IgD-negative memory B cell (primary cell): ENCODE measurements around the gene CSNK1D. TPM values are rescaled to one million over a fixed set of nuclear protein-coding genes. Genes with fewer than 3 reads are reported as not detected.
A peak's percentile ranks its signal among the peaks of the same experiment; 100 is the strongest.

Experiments
- H3K27ac Mint-ChIP-seq, 3 donors: one replicate each; pipeline ENCODE4 v1.8.0; 2020 to 2022; ENCODE audit warnings: mild to moderate bottlenecking in 3 of 3, mixed read lengths in 3 of 3, moderate library complexity in 1 of 3
- H3K27me3 Mint-ChIP-seq: one replicate; pipeline ENCODE4 v1.8.0; 2021; ENCODE audit warnings: mixed read lengths
- H3K36me3 Mint-ChIP-seq: one replicate; pipeline ENCODE4 v1.8.0; 2020; ENCODE audit warnings: mild to moderate bottlenecking, mixed read lengths
- H3K4me1 Mint-ChIP-seq, 3 donors: one replicate each; pipeline ENCODE4 v1.8.0; 2020 to 2022; ENCODE audit warnings: mixed read lengths in 3 of 3, mild to moderate bottlenecking in 1 of 3
- H3K4me3 Mint-ChIP-seq, 4 donors: one replicate each; pipeline ENCODE4 v1.8.0; 2020 to 2022; ENCODE audit warnings: mild to moderate bottlenecking in 4 of 4, mixed read lengths in 4 of 4, moderate library complexity in 3 of 4
- H3K9me3 Mint-ChIP-seq, 3 donors: one replicate each; pipeline ENCODE4 v1.8.0; 2020 to 2021; ENCODE audit warnings: mixed read lengths in 3 of 3, mild to moderate bottlenecking in 1 of 3
- polyA plus RNA-seq: library from polyadenylated mRNA; unstranded; fragments of 300-500 nt; fragmentation: Illumina TruSeq; gene quantifications from one replicate; pipeline ENCODE4 v1.2.3, GENCODE V29; 2021

Gene CSNK1D
- polyA plus RNA-seq, 1 donor from 2014 or later = 78.3 TPM

GRCh38 chr17:82247856-82248671 lies 25.4 kb downstream of the CSNK1D start:
- H3K4me3 Mint-ChIP-seq = no peak overlapping the region
- peaks cover 6 to 18% (median 10%) of the 10 kb centered on the region in 3 donors for H3K4me1 Mint-ChIP-seq
- peaks cover 8% of the 10 kb centered on the region for H3K36me3 Mint-ChIP-seq
- no peaks in the 10 kb centered on the region for H3K9me3 Mint-ChIP-seq
- no peaks in the 10 kb centered on the region for H3K27me3 Mint-ChIP-seq
- H3K27ac Mint-ChIP-seq = peak overlapping the region; percentile 4 to 57 (median 35)

- no peaks in the 10 kb centered on the region for H3K27me3 Mint-ChIP-seq
- peaks cover 7% of the 10 kb centered on the region for H3K36me3 Mint-ChIP-seq
- peak overlapping the region in 1 of 4 donors; percentile 76 for H3K4me3 Mint-ChIP-seq
- H3K4me1 Mint-ChIP-seq = peaks cover 6 to 20% (median 10%) of the 10 kb centered on the region in 3 donors
- H3K27ac Mint-ChIP-seq = peak overlapping the region in 1 of 3 donors; percentile 31
- H3K9me3 Mint-ChIP-seq = no peaks in the 10 kb centered on the region
Measured at GRCh38 chr17:82247182-82247823, 26.2 kb downstream of the CSNK1D start.

DNA sequence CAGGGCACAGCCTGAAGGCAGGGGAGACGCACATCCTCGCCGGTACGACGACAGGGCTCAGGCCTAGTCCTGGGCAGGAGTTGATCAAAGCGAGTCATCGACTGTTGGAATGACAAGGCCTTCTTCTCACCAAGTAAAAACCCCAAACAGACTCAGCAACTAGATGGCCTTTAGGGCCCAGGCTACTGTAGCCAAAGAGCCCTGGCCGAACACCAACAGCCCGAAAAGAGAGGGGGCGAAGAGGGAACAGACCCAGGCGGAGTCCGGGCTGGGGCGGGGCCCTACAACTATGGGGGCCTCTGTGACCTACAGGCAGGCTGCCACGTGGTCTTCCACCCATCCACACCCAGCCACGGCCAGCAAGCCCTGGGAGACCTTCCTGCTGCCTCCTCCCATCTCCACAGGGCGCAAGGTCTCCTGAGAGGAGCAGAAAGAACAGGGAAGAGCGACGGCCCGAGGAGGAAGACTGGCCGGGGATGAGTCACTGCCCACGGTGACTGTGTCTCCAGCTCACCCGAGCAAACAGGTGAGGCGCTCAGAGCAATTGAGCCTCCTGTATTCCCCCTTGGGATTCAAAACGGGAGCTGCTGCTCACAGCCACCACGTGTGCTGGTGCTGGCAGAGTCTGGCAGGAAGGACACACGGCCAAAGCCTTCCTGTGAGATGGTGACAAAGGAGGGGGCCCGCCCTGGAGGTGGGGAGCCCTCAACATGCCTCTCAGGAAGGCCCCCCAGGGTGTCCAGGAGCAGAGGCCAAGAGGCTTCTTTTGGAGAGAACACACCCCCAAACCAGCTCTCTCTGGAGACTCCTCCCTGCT lies 26.9 kb downstream of the CSNK1D start:
- Mint-ChIP-seq H3K27me3 (no peaks in the 10 kb centered on the region), H3K4me3 (peak overlapping the region in 1 of 4 donors; percentile 76), H3K9me3 (no peaks in the 10 kb centered on the region), H3K36me3 (peaks cover 5% of the 10 kb centered on the region), H3K4me1 (peaks cover 8 to 22% (median 10%) of the 10 kb centered on the region in 3 donors), H3K27ac (peak overlapping the region; percentile 31 to 70 (median 67))

GRCh38 chr17:82246040-82246364 lies 27.5 kb downstream of the CSNK1D start:
- Mint-ChIP-seq H3K27me3 (no peaks in the 10 kb centered on the region), H3K36me3 (peaks cover 3% of the 10 kb centered on the region), H3K4me1 (peaks cover 10 to 27% (median 11%) of the 10 kb centered on the region in 3 donors)

DNA sequence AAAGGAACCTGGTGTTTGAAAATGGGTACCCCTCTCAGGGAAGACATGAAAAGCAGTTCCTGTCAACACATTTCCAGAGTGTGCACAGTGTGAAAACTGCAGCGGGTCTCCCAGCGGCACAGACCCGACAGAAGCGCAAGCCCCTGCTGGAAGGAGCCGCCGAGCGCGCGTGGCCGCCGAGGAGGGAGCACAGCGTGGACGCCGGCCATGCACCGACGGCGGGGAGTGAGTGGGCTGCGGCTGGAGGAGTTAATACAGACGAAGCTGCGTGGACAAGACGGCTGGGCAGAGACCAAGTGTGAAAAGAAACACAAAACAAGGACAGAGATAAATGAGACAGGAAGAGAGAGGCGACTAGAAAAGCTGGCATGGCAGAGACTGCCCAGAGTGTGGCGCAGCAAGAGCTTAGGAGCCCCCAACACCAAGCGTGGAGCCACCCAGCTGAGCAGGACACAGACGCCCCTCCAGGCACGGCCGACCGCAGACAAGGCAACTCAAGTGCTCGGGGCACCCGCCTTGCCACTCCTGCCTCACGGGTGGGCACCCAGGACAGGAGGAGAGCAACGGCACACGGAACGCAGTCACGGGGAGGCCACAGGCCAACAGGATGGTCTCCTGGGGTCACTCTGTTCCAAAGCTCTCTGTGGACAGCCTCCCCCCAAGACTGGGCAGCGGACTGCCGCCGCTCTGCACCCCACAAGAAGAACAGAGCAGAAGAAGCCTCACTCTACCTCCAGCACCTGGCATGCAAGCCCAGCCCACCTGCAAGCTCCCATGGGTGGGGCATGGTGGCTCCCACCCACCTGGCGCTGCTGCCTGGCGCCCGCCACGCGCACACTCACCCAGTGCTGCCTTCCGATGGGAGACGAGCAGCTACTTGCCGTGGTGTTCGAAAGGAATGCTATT lies 28.1 kb downstream of the CSNK1D start:
- peak overlapping the region in 1 of 3 donors; percentile 67 for H3K27ac Mint-ChIP-seq
- H3K27me3 Mint-ChIP-seq = no peaks in the 10 kb centered on the region
- peaks cover 2% of the 10 kb centered on the region for H3K36me3 Mint-ChIP-seq
- peaks cover 10 to 30% (median 11%) of the 10 kb centered on the region in 3 donors for H3K4me1 Mint-ChIP-seq
- H3K4me3 Mint-ChIP-seq = no peak overlapping the region
- H3K9me3 Mint-ChIP-seq = no peaks in the 10 kb centered on the region

More at GRCh38 chr17:82246040-82246364, 27.5 kb downstream of the CSNK1D start:
- Mint-ChIP-seq H3K27ac (peak overlapping the region in 2 of 3 donors; percentile 67 to 70), H3K4me3 (no peak overlapping the region), H3K9me3 (no peaks in the 10 kb centered on the region)

- Mint-ChIP-seq H3K36me3 (peaks cover 2% of the 10 kb centered on the region), H3K9me3 (no peaks in the 10 kb centered on the region), H3K27ac (peak overlapping the region; percentile 8 to 87 (median 23)), H3K4me3 (peak overlapping the region in 2 of 4 donors; percentile 21 to 29), H3K27me3 (no peaks in the 10 kb centered on the region), H3K4me1 (peaks cover 10 to 30% (median 13%) of the 10 kb centered on the region in 3 donors)
Measured at GRCh38 chr17:82244413-82245133, 28.9 kb downstream of the CSNK1D start.

DNA sequence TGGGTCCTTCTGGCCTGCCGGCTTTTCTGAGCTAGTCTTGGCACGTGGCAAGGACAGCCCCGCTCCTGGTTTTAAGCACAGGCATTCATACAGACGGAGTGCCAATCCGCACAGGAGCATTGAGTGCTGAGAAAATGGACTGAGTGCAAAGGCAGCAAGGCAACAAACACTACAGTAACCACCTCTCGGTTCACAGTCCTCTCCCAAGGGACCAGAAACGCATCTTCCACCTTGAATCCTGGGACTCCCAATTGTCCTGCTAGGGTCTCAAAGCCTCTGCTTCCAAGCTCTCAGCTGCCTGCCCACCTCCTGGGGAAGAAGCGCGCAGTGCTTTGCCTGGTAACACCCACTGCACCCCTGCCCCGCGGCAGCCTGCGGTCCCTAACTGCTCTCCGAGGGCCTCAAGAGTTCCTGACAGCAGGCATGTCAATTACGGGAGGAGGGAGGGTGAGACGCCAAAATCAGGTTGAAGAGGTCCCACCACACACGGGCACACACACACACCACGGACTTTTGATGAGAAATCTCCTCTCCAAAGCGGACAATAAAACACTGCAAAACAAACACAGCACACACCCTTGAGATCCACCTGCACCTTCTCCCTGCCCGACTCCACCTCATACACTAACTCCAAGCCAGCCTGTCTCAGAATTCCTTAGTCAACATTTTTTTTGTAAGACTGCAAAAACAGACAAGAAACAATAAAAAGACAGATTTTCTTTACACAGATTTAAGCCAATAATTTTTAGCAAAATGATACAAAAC lies 29.7 kb downstream of the CSNK1D start:
- Mint-ChIP-seq H3K9me3 (no peaks in the 10 kb centered on the region), H3K27me3 (no peaks in the 10 kb centered on the region), H3K27ac (peak overlapping the region in 2 of 3 donors; percentile 8 to 87), H3K4me3 (peak overlapping the region in 1 of 4 donors; percentile 21), H3K36me3 (peaks cover 2% of the 10 kb centered on the region), H3K4me1 (peaks cover 11 to 34% (median 17%) of the 10 kb centered on the region in 3 donors)

DNA sequence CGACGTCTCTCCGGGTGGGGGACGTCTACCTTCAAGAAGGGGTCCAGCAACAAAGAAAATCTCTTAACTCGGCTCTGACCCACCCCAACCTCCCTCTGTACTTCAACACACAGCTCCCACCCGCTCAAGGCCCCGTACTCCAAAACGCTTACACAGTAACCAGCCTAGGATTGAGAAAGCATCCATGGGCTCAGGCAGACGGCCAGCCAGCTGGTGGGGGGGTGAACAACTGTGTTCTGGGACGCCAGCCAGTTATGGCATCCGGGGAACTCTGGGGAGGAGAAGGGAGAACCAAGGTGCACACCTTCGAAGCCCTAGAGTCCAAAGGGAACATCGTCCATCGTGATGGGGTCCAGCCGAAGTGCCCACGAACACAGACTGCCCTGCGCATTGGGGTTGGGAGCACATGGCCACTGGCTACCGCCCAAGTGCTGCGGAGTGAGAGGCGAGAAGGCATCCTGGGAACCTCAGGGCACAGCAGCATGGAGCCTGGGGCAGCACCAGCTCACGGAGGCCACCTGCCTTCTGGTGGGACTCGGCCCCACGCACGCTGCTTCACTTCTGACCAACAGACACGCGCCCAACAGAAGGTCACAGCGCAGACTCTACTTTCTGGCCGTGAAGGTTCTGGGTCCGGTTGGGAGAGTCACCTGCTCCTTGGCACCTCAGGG lies 30.4 kb downstream of the CSNK1D start:
- Mint-ChIP-seq H3K4me1 (peaks cover 15 to 37% (median 20%) of the 10 kb centered on the region in 3 donors), H3K36me3 (peaks cover 2% of the 10 kb centered on the region), H3K27me3 (no peaks in the 10 kb centered on the region), H3K4me3 (peak overlapping the region in 1 of 4 donors; percentile 47), H3K9me3 (no peaks in the 10 kb centered on the region), H3K27ac (peak overlapping the region in 1 of 3 donors; percentile 73)

DNA sequence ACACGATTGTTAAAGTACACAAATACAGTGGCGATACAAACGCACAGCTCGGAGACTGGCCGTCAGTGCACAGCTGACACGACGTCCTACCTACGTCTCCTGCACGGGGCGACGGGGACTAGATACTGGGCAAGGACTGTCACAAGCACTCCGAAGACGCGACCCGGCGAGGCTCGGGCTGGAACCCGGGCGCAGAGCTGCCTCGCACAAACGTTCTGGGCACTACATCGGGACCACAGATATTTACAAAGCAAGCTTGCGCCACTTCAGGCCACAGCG lies 30.9 kb downstream of the CSNK1D start:
- Mint-ChIP-seq H3K27me3 (no peaks in the 10 kb centered on the region), H3K36me3 (peaks cover 2% of the 10 kb centered on the region), H3K4me1 (peaks cover 15 to 36% (median 16%) of the 10 kb centered on the region in 3 donors), H3K9me3 (no peaks in the 10 kb centered on the region), H3K4me3 (peak overlapping the region in 1 of 4 donors; percentile 47), H3K27ac (peak overlapping the region in 2 of 3 donors; percentile 67 to 73)

DNA sequence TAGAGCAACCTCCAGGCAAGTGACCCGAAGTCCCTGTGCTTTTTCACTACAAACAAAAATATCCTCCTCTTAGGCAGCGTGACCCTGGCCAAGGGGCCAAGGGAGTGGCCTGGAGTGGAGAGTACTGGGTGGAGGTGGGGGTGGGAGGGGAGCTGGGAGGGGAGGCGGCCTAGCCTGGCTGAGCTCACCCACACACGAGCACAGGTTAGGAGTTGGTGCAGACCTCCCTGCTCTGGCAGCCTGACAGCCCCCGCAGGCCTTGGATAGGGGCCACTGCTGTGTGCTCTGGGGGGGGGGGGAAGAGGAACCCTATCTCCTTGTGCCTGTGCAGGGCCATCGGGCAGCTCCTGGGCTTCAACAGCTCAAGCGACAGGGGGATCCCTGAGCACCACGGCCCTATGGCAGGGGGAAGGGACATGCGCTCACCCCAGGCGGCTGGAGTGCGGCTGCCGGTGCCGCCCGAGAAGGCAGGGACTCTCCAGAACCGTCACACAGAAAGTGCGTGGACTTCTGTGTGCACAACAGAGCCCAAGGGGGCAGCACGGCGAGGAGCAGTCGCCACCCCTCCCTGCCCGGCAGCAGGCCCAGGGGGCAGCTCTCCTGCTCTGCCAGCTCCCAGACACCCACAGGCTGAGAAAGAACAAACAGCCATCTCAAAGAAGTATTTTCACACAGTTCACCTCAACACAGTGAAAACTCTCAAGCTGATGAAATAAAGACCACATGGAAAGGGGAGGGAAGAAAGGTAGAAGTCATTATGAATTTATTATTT lies 31.4 kb downstream of the CSNK1D start:
- H3K4me1 Mint-ChIP-seq = peaks cover 12 to 33% (median 14%) of the 10 kb centered on the region in 3 donors
- peak overlapping the region in 2 of 4 donors; percentile 39 to 71 for H3K4me3 Mint-ChIP-seq
- H3K27me3 Mint-ChIP-seq = no peaks in the 10 kb centered on the region

GRCh38 chr17:82241183-82241925 lies 32.1 kb downstream of the CSNK1D start:
- Mint-ChIP-seq H3K9me3 (no peaks in the 10 kb centered on the region), H3K4me1 (peaks cover 10 to 26% (median 15%) of the 10 kb centered on the region in 3 donors), H3K36me3 (peaks cover 4% of the 10 kb centered on the region), H3K27ac (peak overlapping the region in 2 of 3 donors; percentile 60 to 73), H3K27me3 (no peaks in the 10 kb centered on the region), H3K4me3 (peak overlapping the region in 1 of 4 donors; percentile 71)

More for the DNA sequence above, 31.4 kb downstream of the CSNK1D start:
- Mint-ChIP-seq H3K27ac (peak overlapping the region in 2 of 3 donors; percentile 73), H3K9me3 (no peaks in the 10 kb centered on the region), H3K36me3 (peaks cover 4% of the 10 kb centered on the region)
